Prostate gland (tissue), 2 donors: Measurements from ENCODE around the gene NNT.

ENCODE experiments used
- POLR2A ChIP-seq: fragments of 450-650 bp; IDR thresholded peaks from one replicate; pipeline ENCODE4 v1.6.1; 2016; ENCODE audit warnings: antibody characterized with exemption, mild to moderate bottlenecking
- POLR2AphosphoS5 ChIP-seq: sonication (generic); formaldehyde crosslinking; IDR thresholded peaks from one replicate; pipeline ENCODE4 v1.6.1; 2017; ENCODE audit warnings: antibody characterized with exemption
- TF ChIP-seq, protein P1 (sequence below), 4 experiments: fragments of 200-600 bp in 2 of 4; fragments of 450-650 bp in 2 of 4; sonication (generic) in 2 of 4; IDR thresholded peaks; 1 replicate in 3 of 4; 2 replicates in 1 of 4; pipeline ENCODE4 v1.5.1; 2016 to 2019; ENCODE audit warnings: antibody characterized with exemption in 4 of 4, mild to moderate bottlenecking in 2 of 4, moderate library complexity in 2 of 4

DNA sequence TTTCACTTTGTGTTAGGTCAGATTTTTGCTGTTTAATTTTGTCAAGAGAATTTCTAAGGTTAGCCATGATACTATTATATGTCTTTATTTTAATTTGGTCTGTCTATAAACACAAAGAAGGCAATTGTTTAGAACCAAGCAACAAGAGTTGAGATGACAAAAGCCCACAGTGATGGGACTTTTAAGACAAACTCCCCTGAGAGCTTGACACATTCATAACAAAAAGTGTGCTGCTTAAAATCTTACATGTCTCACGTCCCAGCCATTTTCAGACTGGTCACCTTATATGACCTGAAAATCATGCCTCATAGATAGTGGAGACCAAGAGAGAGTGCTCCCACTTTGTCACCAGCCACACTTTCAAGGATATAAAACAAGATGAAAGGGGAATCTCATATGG lies 21.6 kb upstream of the NNT start:
- TF ChIP-seq, protein P1, sequence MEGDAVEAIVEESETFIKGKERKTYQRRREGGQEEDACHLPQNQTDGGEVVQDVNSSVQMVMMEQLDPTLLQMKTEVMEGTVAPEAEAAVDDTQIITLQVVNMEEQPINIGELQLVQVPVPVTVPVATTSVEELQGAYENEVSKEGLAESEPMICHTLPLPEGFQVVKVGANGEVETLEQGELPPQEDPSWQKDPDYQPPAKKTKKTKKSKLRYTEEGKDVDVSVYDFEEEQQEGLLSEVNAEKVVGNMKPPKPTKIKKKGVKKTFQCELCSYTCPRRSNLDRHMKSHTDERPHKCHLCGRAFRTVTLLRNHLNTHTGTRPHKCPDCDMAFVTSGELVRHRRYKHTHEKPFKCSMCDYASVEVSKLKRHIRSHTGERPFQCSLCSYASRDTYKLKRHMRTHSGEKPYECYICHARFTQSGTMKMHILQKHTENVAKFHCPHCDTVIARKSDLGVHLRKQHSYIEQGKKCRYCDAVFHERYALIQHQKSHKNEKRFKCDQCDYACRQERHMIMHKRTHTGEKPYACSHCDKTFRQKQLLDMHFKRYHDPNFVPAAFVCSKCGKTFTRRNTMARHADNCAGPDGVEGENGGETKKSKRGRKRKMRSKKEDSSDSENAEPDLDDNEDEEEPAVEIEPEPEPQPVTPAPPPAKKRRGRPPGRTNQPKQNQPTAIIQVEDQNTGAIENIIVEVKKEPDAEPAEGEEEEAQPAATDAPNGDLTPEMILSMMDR (IDR thresholded peaks at IDR 0.05): no peak
- TF ChIP-seq POLR2A: no peak
- no peak for TF ChIP-seq POLR2AphosphoS5
